HG03565 (cell line): ENCODE data around the gene HTRA3.

Experiments used
- ATAC-seq: cut with Tn5 transposase; IDR thresholded peaks from one replicate; pipeline ENCODE4 v1.9.1; 2021; ENCODE audit warnings: mild to moderate bottlenecking, moderate library complexity; ENCODE audit not compliant: unreplicated experiment

The HTRA3 gene

DNA sequence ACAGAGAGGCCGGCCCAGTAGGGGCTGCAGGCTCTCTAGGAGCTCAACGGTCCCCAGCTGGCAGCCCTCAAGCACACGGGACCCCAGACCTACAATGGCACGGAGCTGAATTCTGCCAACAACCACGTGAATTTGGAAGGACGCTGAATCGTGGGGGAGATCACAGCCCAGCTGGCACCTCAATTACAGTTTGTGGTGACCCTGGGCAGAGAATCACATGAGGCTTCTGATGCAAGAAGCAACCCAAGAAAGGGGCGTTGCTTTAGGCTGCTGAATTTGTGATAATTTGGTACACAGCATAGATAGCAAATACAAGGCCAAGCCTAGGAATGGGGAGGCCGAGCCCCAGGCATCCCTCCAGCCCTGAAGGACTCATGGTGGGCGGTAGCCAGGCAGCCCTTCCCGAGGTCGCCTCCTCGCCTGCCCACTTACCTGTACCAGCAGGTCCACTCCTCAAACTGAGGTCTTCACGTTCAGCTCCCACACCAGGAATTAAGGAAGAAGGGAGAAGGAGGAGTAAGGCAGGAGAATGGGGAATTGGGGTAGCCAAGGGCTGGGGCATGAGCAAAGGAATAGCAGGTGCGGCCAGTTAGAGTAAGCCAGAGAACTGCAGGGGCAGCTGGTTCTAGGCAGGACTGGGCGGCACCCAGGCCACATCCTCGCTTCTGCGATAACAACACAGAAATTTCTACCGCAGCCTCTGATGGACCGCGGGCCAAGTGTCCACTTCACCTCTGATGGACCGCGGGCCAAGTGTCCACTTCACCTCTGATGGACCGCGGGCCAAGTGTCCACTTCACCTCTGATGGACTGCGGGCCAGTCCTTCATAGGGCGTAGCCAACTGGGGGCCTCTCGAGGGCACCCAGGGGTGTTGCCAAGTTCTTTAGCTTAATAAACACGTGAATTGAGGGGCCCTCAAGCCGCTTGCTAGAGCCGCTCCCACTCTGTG is 23.4 kb upstream of the HTRA3 start:
- no peak for ATAC-seq

DNA sequence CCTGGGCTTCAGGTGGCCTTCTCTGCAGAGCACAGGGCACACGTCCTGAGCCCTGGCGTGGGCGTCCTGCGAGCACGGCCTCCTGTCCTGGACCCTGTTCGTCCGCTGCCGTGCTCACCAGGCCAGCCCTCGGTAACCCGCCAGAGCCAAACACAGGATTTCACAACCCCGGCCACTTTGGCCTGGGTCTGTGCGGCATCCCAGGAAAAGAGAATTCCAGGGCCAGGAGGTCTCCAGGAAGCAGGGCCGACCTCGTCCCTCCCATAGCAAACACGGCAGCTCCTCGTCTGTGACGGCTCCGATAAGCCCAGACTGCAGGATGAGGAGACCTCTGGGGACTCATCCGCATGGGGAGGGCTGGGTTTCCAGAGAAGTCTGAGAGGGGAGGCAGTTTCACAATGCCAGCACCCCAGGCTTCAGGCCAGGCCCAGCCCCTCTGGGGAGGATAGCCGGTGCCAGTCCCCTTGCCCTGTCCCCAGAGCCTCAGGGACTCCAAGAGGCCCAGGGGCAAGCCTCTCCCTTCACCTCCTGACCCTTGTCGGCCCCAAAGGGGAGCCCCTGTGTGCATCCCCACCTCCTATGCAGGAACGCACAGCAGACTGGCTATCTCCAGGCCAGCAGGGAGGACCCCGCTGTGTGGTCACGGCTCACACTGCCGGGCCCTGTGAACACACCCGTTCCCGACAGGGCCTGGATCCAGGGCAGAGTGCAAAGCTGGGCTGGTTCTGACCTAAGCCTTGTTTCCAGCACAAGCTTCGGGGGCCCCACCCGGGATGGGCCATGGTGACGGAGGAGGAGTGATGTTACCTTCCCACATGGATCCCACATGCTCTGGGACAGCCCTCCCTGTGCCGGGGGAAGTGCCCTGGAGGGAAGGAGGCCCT is 22.3 kb upstream of the HTRA3 start:
- ATAC-seq = no peak

DNA sequence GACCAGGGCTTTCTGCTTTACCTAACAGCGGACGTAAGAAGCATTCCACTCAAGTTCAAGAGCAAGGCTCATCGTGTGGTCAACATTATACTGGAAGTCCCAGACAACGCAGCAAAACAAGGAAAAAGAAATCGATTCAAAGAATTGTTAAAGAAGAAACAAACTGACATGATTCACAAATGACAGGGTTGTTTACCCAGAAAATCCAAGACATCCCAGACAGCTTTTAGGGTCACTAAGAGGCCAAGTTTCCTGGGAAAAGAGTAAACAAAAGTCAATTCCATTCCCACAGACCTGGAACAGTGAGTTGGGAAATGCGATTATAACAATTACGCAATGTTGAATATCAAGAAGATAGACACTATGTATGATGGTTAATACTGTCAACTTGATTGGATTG is 21.5 kb upstream of the HTRA3 start:
- no peak for ATAC-seq

DNA sequence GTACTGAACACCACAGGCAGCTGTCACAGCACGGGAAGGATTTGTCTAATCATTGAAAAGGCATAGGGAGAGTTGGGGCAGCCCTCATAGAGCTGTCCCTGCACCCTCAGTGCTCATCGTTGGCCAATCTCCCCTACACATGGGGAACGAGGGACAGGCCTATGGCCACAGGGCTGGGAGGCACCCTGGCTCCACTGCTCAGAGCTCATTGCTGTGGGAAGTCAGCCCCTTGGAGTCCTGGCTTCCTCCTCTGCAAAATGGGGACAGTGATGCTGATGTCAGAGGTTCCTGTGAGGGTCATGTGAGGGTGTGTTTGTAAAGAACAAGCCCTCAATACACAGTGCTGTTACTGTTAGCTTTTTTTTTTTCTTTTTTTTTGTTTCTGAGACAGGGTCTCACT is 19.3 kb upstream of the HTRA3 start:
- ATAC-seq = no peak

DNA sequence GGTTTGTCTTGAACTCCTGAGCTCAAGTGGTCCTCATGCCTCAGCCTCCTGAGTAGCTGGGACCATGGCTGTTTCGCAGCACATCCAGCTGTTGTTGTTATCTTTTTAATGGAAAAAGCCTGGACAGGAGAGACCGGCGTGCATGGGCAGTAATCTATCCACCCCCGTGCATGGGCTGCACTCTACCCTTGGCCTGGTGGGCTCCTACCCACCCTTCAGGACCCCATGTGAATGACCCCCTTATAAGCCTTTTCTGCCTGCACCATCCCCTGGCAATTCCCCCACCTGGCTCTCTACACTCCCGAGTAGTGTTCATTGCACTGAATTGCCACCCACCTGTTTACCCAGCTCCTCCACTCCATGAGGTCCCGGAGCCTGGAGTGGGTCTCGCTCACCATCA is 18.9 kb upstream of the HTRA3 start:
- no peak for ATAC-seq

- no peak for ATAC-seq
Observed at GRCh38 chr4:8251110-8251883, 18.3 kb upstream of the HTRA3 start.

DNA sequence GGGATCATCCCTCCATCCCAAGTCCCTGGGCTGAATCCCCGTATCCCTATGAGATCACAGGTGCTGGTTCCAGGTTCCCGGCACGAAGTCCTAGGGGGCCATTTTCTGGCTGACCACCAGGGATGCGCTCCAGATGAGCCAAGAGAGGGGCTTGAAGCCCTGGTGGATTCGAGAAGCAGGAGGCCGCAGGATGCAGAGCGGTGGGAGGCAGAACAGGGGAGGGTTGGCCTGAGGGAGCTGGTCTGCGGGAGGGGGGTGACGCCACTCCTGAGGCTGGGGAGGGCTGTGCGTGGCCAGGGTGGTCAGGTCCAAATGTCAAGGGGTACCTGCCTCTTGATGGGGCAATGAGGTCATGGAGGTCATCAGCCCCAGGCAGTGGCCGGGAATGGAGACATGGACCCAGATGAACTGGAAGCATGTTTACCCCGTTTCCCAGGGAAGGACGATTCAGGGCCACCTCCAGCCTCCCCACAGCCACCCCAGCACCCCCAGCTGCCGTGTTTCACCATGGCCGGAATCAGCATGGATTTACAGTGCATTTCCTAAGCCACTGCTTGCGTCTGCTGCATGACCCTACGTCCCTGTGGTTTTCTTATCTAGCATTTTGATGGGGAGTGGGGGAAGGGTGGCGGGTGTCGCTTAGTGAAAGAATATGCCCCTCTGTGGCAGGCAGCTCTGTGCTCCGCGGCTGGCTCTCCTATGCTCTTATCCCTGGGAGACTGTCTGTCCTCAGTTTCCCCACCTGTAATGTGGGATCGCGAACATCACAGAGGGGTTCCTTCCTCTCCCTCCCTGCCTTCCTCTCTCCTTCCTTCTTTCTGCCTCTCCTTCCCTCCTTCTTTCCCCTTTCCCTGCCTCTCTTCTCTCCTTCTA is 17.0 kb upstream of the HTRA3 start:
- no peak for ATAC-seq

- no peak for ATAC-seq
Observed at GRCh38 chr4:8254076-8254475, 15.5 kb upstream of the HTRA3 start.

DNA sequence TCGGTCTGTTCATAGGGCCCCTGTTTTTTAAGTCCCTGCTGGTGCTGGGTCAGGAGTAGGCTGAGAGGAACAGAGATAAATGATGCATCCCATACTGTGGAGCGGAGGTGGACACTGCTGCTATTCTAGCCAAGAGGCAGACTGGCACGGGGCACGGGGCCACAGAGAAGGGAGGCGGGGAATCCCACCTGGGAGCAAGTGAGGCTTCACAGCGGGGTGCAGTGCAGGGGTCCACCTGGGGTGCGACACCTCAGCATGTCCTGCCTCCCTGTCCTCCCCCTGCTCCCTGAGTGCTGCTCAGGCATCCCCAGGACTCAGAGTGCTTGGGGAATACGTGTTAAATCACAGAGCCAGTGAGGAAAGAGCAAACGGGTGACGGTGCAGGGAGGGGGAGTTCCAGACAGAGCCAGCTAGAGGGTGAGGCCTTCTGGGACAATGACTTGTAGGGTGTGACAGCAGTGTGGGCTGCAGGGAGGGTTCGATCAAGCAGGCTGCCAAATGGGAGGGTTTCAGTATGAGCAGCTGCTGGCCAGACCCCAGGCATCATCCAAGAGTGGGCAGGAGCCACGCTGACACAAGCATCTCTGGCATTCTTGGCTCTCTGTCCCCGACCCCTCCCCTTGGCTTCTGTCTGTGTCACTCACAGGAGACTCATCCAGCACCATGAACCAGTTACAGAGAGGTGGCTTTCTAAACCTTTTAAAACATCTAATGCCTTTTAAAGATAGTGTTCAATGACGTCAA is 13.7 kb upstream of the HTRA3 start:
- no peak for ATAC-seq

DNA sequence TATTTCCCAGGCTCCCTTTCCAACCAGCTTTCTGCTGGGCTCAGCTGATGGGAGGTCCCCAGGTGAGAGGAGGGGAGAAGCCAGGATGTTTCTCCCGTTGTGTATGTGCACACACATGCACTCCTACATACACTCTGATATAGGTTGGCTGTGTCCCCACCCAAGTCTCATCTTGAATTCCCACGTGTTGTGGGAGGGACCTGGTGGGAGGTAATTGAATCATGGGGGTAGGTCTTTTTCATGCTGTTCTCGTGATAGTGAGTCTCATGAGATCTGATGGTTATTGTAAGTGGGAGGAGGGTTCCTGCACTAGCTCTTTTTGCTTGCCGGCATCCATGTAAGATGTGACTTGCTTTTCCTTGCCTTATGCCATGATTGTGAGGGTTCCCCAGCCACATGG is 11.7 kb upstream of the HTRA3 start:
- ATAC-seq = no peak

DNA sequence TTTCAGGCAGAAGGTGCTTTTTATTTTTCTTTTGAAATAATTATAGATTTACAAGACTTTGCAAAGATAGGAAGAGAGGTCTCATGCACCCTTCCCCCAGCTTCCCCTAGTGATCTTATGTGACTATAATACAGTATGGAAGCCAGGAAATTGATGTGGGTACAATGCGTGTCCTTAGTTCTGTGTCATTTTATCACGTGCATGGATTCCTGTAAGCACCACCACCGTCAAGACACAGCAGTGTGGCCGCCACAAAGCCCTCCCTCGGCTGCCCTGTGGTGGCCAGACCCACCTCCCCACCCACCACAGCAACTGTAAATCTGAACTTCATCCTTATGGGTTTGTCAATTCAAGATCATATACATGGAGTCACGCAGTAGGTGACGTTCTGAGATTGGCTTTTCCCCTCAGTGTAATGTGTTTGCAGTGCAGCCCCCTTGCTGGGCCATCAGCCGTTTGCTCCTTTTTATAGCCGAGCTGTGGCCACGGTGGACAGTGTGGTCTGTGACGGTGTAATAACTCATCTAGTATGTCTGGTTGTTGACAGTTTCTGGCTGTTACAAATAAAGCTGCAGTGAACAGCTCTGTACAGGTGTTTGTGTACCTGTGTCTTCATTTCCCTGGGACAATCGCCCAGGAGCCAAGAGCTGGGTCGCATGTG is 10.9 kb upstream of the HTRA3 start:
- ATAC-seq = no peak

DNA sequence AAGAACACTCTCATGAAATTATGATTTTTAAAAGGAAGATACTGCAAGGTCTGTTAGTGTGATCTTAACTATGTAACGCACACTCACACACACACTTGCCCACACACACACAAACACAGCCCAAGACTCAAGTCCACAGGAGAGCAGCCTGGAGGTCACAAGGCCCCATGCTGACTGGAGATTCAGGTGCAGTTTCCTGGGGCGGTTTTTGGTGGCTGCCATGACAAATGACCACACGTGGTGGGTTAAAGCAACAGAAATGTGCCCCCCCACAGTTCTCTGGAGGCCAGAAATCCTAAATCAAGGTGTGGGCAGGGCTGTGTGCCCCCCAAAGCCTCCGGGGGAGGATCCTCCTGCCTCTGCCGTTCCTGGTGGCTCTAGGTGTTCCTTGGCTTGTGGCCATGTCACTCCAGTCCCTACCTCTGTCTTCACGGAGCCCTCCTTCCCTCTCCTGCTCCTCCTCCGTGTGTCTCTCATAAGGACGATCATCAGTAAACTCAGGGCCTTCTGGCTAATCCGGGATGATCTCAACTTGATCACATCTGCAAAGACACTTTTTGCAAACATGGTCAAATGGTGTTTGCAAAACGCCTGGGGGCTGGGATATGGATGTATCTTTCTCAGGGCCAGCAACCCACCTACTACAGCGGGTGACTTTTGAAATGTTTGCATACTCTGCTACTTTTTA is 9.7 kb upstream of the HTRA3 start:
- no peak for ATAC-seq

DNA sequence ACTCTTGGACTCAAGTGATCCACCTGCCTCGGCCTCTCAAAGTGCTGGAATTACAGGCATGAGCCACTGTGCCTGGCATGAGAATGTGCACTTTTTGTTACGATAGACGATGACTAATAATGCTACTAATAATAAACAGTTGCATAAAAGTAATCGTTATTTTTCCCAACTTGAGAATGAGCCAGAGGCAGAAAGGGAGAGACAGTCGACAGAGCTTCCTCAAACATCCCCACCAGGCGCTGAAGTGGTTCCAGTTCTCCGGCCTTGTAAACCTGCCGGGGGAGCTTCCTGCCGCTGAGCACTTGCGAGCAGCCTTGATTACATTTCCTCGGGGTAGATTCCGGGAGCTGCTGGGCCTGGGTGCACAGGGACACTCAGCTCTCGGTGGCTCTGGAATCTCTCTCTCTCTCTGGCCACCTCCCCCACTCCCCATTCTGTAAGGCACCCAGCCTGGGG is 8.9 kb upstream of the HTRA3 start:
- no peak for ATAC-seq

- ATAC-seq = no peak
Observed at GRCh38 chr4:8261851-8262535, 7.6 kb upstream of the HTRA3 start.

- no peak for ATAC-seq
Observed at GRCh38 chr4:8262637-8263322, 6.8 kb upstream of the HTRA3 start.

DNA sequence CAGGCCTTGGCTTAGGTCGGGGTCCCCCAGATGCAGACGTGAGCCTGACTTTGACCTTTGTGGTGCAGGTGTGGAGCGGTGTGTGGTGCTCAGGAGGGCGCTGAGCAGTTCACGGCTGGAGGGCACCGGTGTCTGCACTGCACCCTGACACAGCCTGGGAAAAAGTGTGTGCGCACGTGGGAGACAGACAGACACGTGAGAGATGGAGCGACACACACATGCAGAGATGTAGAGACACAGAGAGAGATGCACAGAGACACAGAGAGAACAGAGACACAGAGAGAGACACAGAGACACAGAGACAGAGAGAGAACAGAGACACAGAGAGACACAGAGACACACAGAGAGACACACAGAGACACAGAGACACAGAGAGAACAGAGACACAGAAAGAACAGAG is 6.2 kb upstream of the HTRA3 start:
- ATAC-seq = no peak

DNA sequence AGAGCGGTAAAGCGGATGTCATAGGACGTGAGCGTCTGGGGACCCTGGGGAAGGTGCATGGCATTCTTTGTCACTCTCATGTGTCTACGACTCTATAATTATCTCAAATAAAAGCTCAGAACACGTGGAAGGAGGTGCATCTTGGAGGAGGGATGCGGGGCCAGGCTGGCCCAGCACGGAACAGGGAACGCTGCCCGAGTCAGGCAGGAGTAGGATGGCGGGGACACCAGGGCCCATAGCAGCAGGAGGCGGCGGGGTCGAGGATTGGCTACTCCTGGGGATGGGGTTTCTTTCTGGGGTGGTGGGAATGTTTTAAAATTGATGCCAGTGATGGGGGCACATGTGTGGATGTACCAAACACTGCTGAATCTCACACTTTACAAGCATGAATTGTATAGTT is 5.4 kb upstream of the HTRA3 start:
- no peak for ATAC-seq
